ENCODE measurements around the gene PHRF1. TPM values are rescaled to one million over a fixed set of nuclear protein-coding genes. Genes with fewer than 3 reads are reported as not detected.

The PHRF1 gene
- total and polyA plus RNA-seq, 11 donors: 11.6 to 21.3 (median 18.1) TPM

GRCh38 chr11:586376-587316 is 10.4 kb downstream of the PHRF1 start:
- H3K4me3 ChIP-seq: no peak overlapping the region
- DNase-seq (no peak), ATAC-seq (peak in 1 of 4 donors; percentile 21)
- no peaks in the 10 kb centered on the region for H3K9me3 ChIP-seq
- no peaks in the 10 kb centered on the region for H3K27me3 ChIP-seq
- WGBS, 4 donors: 87 to 91% (median 91%) methylated on average over 20 to 32 of the region's 32 CpGs
- TF ChIP-seq POLR2A (IDR thresholded peaks at IDR 0.05): no peak
- no peak for TF ChIP-seq CTCF (IDR thresholded peaks at IDR 0.05)
- H3K36me3 ChIP-seq: peaks cover 0 to 91% (median 87%) of the 10 kb centered on the region in 9 donors
- H3K27ac ChIP-seq: peak overlapping the region in 1 of 12 donors; percentile 56
- intact Hi-C loops (cut with DNase I): no loop called here
- peaks cover 0 to 16% (median under 1%) of the 10 kb centered on the region in 12 donors for H3K4me1 ChIP-seq

- peaks cover 0 to 91% (median 85%) of the 10 kb centered on the region in 9 donors for H3K36me3 ChIP-seq
- WGBS, 4 donors: 82 to 92% (median 86%) methylated on average over 8 of the region's 8 CpGs
- DNase-seq (no peak), ATAC-seq (peak in 1 of 4 donors; percentile 21)
- no peak overlapping the region for H3K4me3 ChIP-seq
- TF ChIP-seq CTCF (IDR thresholded peaks at IDR 0.05) (no peak), POLR2A (IDR thresholded peaks at IDR 0.05) (no peak)
- intact Hi-C loops (cut with DNase I): no loop called here
- no peaks in the 10 kb centered on the region for H3K27me3 ChIP-seq
- peaks cover 0 to 16% (median 0%) of the 10 kb centered on the region in 12 donors for H3K4me1 ChIP-seq
- H3K9me3 ChIP-seq: no peaks in the 10 kb centered on the region
- H3K27ac ChIP-seq: peak overlapping the region in 1 of 12 donors; percentile 56
Observed at GRCh38 chr11:587546-587945, 11.3 kb downstream of the PHRF1 start.

GRCh38 chr11:587978-588380 is 11.7 kb downstream of the PHRF1 start:
- no peaks in the 10 kb centered on the region for H3K9me3 ChIP-seq
- 68 to 78% (median 72%) methylated on average over 6 of the region's 6 CpGs for WGBS, 4 donors
- peak overlapping the region in 1 of 12 donors; percentile 56 for H3K27ac ChIP-seq
- peaks cover 0 to 16% (median 0%) of the 10 kb centered on the region in 12 donors for H3K4me1 ChIP-seq
- ATAC-seq: peak in 2 of 4 donors; percentile 47 to 67
- TF ChIP-seq POLR2A (IDR thresholded peaks at IDR 0.05) (no peak), CTCF (IDR thresholded peaks at IDR 0.05) (no peak)
- H3K4me3 ChIP-seq: no peak overlapping the region
- DNase-seq: peak in 2 of 5 donors; percentile 58 to 61
- H3K27me3 ChIP-seq: no peaks in the 10 kb centered on the region
- intact Hi-C loops (cut with DNase I): no loop called here
- H3K36me3 ChIP-seq: peaks cover 0 to 91% (median 86%) of the 10 kb centered on the region in 9 donors

GRCh38 chr11:589798-590197 is 13.5 kb downstream of the PHRF1 start:
- H3K9me3 ChIP-seq: no peaks in the 10 kb centered on the region
- H3K4me3 ChIP-seq: no peak overlapping the region
- H3K27ac ChIP-seq: no peak overlapping the region
- no peak for DNase-seq
- peaks cover 0 to 16% (median 0%) of the 10 kb centered on the region in 12 donors for H3K4me1 ChIP-seq
- 93 to 95% (median 93%) methylated on average over 24 to 26 of the region's 26 CpGs for WGBS, 4 donors
- H3K36me3 ChIP-seq: peaks cover 0 to 91% (median 86%) of the 10 kb centered on the region in 9 donors
- ATAC-seq: no peak
- TF ChIP-seq CTCF (IDR thresholded peaks at IDR 0.05) (no peak), POLR2A (IDR thresholded peaks at IDR 0.05) (no peak)
- no peaks in the 10 kb centered on the region for H3K27me3 ChIP-seq
- intact Hi-C loops (cut with DNase I): no loop called here

Data from heart left ventricle (tissue), 16 donors.